ENCODE results near the gene GRIP2. TPM values are rescaled to one million over a fixed set of nuclear protein-coding genes. Genes with fewer than 3 reads are reported as not detected.

The GRIP2 gene
- total RNA-seq, 1 donor from 2014 or later = not detected

DNA sequence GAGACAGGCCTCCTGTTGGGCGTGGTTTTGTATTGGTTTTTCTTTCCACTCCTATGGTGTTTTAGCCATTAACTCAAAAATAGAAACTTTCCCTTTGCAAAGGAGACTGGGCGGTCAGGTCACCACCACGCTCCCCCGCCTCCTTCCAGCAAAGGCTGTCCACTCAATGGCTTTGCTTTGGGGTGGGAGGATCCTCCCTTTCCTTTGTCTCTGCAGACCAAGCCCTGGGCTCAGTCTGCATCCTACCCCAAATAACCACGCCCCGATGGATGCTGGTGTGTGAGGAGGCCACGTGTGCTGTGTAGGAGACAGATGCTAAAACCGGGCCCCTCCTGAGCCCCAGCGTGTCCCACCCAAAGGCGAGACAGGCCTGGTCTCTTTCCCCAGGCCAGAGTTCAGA lies 68.5 kb downstream of the GRIP2 start:
- Histone ChIP-seq H3K9me3 (ENCODE audit: low read depth) (no peaks in the 10 kb centered on the region), H3K4me1 (no peaks in the 10 kb centered on the region), H3K79me2 (ENCODE audit: low read depth) (no peaks in the 10 kb centered on the region), H3K4me3 (no peak overlapping the region), H2AFZ (replicated peaks) (no peak overlapping the region), H3K27me3 (no peaks in the 10 kb centered on the region), H3K36me3 (no peaks in the 10 kb centered on the region), H3K27ac (no peak overlapping the region), H3K4me2 (no peak overlapping the region), H3F3A (ENCODE audit: low read depth) (no peaks in the 10 kb centered on the region), H4K20me1 (ENCODE audit: low read depth) (no peaks in the 10 kb centered on the region), H3K9ac (no peak overlapping the region)
- DNase-seq (ENCODE audit: low spot score) = no peak
- H3K4me1 Mint-ChIP-seq = peaks cover 13% of the 10 kb centered on the region
- H3K36me3 Mint-ChIP-seq = peaks cover 21% of the 10 kb centered on the region
- TF ChIP-seq EZH2 (IDR thresholded peaks at IDR 0.05) (no peak), EZH2phosphoT487 (IDR thresholded peaks at IDR 0.05) (no peak)
- TF ChIP-seq, protein P1, sequence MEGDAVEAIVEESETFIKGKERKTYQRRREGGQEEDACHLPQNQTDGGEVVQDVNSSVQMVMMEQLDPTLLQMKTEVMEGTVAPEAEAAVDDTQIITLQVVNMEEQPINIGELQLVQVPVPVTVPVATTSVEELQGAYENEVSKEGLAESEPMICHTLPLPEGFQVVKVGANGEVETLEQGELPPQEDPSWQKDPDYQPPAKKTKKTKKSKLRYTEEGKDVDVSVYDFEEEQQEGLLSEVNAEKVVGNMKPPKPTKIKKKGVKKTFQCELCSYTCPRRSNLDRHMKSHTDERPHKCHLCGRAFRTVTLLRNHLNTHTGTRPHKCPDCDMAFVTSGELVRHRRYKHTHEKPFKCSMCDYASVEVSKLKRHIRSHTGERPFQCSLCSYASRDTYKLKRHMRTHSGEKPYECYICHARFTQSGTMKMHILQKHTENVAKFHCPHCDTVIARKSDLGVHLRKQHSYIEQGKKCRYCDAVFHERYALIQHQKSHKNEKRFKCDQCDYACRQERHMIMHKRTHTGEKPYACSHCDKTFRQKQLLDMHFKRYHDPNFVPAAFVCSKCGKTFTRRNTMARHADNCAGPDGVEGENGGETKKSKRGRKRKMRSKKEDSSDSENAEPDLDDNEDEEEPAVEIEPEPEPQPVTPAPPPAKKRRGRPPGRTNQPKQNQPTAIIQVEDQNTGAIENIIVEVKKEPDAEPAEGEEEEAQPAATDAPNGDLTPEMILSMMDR (IDR thresholded peaks at IDR 0.05) = no peak
- H3K27me3 Mint-ChIP-seq (ENCODE audit: insufficient read depth, low read depth) = peaks cover 2% of the 10 kb centered on the region
- no peak overlapping the region for H3K4me3 Mint-ChIP-seq
- no peaks in the 10 kb centered on the region for H3K9me3 Mint-ChIP-seq
- H3K27ac Mint-ChIP-seq = no peak overlapping the region

DNA sequence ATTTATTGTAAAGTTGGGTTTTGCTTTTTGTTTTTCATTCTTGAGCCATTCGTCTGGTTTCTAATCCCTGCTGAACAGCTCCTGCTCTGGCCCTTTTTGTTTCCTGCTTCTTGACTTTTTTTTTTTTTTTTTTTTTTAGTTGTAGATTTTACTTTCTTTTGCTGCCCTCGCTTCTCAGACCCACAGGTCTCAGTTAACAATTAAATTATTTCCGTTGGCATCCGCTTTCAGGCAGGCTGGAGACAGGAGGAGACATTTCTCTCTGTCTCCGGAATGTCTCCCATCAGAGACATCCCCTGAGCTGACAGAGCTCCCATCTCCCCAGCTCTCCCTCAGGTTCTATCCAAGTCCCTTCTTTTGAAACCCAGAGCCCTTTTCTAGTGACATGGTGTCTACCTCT lies 69.1 kb downstream of the GRIP2 start:
- Histone ChIP-seq H4K20me1 (ENCODE audit: low read depth) (no peaks in the 10 kb centered on the region), H3K4me3 (no peak overlapping the region), H3K36me3 (no peaks in the 10 kb centered on the region), H3K9ac (no peak overlapping the region), H3K9me3 (ENCODE audit: low read depth) (no peaks in the 10 kb centered on the region), H2AFZ (replicated peaks) (no peak overlapping the region), H3K27me3 (no peaks in the 10 kb centered on the region), H3F3A (ENCODE audit: low read depth) (no peaks in the 10 kb centered on the region), H3K4me2 (no peak overlapping the region), H3K4me1 (no peaks in the 10 kb centered on the region), H3K27ac (no peak overlapping the region), H3K79me2 (ENCODE audit: low read depth) (no peaks in the 10 kb centered on the region)
- Mint-ChIP-seq H3K9me3 (no peaks in the 10 kb centered on the region), H3K4me1 (peaks cover 13% of the 10 kb centered on the region), H3K4me3 (no peak overlapping the region), H3K27ac (no peak overlapping the region), H3K36me3 (peaks cover 19% of the 10 kb centered on the region), H3K27me3 (ENCODE audit: insufficient read depth, low read depth) (peaks cover 2% of the 10 kb centered on the region)
- TF ChIP-seq, protein P1 (IDR thresholded peaks at IDR 0.05) = no peak
- no peak for TF ChIP-seq EZH2 (IDR thresholded peaks at IDR 0.05)
- no peak for TF ChIP-seq EZH2phosphoT487 (IDR thresholded peaks at IDR 0.05)
- DNase-seq (ENCODE audit: low spot score) = no peak

DNA sequence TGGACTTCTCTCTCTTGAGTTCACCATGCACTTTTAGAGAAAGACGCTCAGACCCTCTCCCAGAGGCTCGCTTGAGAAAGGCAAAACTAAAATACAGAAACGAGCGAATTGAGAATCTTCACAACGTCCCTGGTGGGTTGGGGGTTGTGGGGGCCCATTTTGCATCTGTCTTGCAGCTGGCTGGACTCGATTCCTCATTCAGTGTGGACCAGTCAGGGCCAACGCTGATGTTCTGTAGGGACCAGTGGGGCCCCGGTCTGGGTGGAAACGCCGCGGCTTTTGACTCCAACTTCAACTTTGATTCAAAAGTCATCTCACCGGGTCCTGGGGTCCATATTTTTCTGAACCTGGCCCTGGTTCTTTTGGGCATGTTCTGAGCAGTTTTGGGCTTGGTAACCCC lies 69.7 kb downstream of the GRIP2 start:
- Histone ChIP-seq H3K4me2 (no peak overlapping the region), H4K20me1 (ENCODE audit: low read depth) (no peaks in the 10 kb centered on the region), H3K36me3 (no peaks in the 10 kb centered on the region), H3K27me3 (no peaks in the 10 kb centered on the region), H3K9ac (no peak overlapping the region), H3F3A (ENCODE audit: low read depth) (no peaks in the 10 kb centered on the region), H3K79me2 (ENCODE audit: low read depth) (no peaks in the 10 kb centered on the region), H3K27ac (no peak overlapping the region), H3K4me3 (no peak overlapping the region), H3K9me3 (ENCODE audit: low read depth) (no peaks in the 10 kb centered on the region), H2AFZ (replicated peaks) (no peak overlapping the region), H3K4me1 (no peaks in the 10 kb centered on the region)
- H3K9me3 Mint-ChIP-seq = no peaks in the 10 kb centered on the region
- TF ChIP-seq EZH2phosphoT487 (IDR thresholded peaks at IDR 0.05) (no peak), EZH2 (IDR thresholded peaks at IDR 0.05) (no peak)
- TF ChIP-seq, protein P1 (IDR thresholded peaks at IDR 0.05) = no peak
- peaks cover 19% of the 10 kb centered on the region for H3K36me3 Mint-ChIP-seq
- H3K4me3 Mint-ChIP-seq = no peak overlapping the region
- H3K4me1 Mint-ChIP-seq = peaks cover 11% of the 10 kb centered on the region
- H3K27ac Mint-ChIP-seq = no peak overlapping the region
- H3K27me3 Mint-ChIP-seq (ENCODE audit: insufficient read depth, low read depth) = peaks cover 4% of the 10 kb centered on the region
- DNase-seq (ENCODE audit: low spot score) = no peak
